HG02943 (cell line): ENCODE results near the gene NELL2.

ENCODE experiments used
- ATAC-seq: cut with Tn5 transposase; IDR thresholded peaks from one replicate; pipeline ENCODE4 v1.9.1; 2021; ENCODE audit warnings: mild to moderate bottlenecking, low read depth, moderate library complexity; ENCODE audit not compliant: unreplicated experiment

Gene NELL2

DNA sequence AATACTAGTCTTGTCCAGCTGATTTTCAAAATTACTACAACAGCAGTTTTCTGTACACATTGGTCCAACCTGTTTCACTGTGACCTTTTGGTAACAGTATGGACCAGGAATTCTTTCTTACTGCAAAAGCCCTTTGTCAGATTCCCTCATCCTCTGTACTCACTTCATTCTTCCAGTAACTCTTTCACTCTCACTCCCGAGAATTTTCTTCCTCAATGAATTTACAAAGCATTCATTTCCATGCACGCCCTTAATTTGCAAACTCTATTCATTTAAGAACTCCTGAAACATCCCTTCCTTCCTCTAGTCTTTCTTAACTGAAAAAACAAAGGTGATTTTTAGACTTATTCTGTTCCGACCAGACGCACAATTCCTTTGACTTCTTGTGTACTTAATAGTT, 238.2 kb downstream of the NELL2 start:
- no peak for ATAC-seq

DNA sequence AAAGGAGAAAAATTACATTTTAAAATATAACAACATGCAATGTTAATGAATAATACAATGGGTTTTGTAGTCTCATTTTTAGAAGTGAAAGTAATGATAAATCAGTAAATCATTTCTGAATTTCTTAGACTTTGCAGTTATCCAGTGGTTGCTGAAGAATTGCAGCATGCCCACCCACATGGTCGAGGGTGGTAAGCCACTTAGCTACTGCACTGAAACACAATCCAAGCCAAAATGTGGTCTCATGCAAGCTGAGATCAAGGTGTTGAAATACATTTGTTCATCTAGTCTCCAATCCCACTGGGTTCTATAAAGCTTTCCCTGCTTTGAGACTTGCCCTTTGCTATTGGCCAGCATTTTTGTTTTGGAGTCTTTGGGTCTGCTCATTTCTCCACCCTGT, 247.9 kb downstream of the NELL2 start:
- no peak for ATAC-seq

GRCh38 chr12:44627387-44628166, 248.5 kb downstream of the NELL2 start:
- ATAC-seq, result no peak

GRCh38 chr12:44626883-44627282, 249.2 kb downstream of the NELL2 start:
- ATAC-seq, result no peak

GRCh38 chr12:44618946-44619345, 257.2 kb downstream of the NELL2 start:
- ATAC-seq, result no peak

- ATAC-seq, result no peak
These were observed 259.7 kb downstream of the NELL2 start for GRCh38 chr12:44616402-44616801.

DNA sequence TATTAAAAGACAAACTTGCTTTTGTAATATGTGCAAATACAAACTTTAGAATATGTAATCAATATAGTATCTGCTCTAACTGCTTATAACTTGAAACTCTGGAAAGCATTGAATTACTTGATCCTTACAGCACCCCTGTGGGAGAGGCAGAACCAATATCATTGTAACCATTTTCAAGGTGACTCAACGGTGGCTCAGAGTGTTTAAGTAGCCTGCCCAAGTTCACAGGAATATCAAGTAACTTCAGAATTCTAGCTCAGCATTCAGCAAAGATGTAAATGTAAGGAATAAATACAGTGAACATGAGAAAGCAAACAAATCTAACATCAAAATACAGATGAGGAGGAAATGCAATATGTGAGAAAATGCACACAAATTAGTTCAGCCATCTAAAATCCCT, 264.6 kb downstream of the NELL2 start:
- no peak for ATAC-seq

DNA sequence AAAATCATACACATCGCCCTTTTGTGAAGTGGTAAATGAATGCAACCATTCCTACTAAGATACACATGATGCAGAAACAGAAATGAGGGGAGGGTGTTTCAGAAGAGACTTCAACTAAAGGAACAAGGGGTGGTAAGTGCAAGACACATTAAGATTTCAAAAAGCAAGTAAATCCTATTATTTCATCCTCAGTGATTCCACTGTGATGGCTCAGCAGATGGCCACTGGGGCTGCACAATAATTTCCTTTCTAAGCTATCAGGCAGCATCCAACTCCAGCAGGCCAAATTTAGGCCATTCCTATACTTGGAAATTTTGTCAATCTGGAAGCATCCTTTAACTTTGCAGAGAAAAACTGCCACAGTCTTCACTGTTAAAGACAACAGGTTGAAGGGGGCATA, 272.4 kb downstream of the NELL2 start:
- ATAC-seq, result no peak

- no peak for ATAC-seq
These were observed 283.5 kb downstream of the NELL2 start for GRCh38 chr12:44592626-44593025.

- no peak for ATAC-seq
These were observed 286.4 kb downstream of the NELL2 start for GRCh38 chr12:44589697-44590096.

GRCh38 chr12:44588651-44589050, 287.5 kb downstream of the NELL2 start:
- ATAC-seq, result no peak

- ATAC-seq, result no peak
These were observed 291.5 kb downstream of the NELL2 start for GRCh38 chr12:44584625-44585024.

DNA sequence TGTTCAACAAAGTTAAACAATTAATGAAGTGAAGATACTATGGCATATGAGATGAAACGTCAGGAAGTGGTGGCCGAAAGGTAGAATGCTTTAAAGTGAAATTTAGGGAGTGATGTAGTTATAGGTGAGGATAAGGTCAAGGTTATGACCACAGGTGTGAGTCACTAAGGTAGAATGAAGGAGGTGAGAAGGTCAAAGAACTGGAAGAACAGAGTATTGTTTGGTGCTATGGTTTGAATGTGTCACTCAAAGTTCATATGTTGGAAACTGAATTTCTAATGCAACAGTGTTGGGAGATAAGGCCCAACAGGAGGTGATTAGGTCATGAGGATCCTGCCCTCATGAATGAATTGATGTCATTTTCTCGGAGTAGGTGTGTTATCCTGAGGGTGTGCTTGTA, 293.6 kb downstream of the NELL2 start:
- no peak for ATAC-seq

- no peak for ATAC-seq
These were observed 294.4 kb downstream of the NELL2 start for GRCh38 chr12:44581642-44582242.

- ATAC-seq, result no peak
These were observed 301.5 kb downstream of the NELL2 start for GRCh38 chr12:44574586-44574985.

DNA sequence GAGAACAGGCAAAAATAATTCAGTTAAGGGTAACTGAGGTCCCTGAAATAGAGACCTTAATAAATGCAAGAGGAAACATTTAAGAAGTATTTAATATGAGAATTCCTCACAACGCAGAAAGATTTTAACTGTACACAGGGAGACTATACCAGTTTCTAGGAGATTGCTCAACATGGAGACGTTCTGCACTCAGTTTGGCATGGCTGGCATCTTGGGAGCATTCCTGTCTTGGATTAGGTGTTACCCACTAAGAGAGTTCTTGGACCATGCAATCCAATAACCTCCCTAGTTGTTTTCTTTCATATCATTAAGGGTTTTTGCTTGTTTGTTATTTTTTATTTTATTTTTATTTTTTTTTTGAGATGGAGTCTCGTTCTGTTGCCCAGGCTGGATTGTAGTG, 302.4 kb downstream of the NELL2 start:
- ATAC-seq, result no peak

DNA sequence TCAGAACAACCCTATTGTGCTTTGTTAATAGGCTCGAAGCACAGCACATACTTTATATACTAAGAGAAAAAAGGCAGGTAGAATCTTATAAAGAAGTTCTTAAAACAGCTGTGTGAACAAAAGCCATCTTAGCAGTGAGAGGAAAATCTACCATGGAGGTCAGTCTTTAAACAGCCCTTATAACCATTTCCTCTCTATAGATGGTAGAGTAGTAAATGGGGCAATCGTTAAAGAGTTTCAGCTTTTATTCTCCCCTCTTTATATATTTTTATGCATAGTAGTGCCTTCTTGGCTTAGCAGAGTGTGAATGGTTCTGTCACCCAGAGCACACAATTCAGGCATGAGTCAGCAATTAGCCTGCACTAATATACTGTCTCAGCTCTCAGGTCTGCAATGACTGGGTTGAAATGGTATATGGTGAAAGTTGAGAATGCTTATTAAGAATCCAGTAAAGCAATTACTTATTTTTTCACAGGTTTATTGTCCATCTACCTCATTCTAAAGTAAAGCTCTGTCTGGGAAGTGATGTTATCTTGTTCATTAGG, 305.0 kb downstream of the NELL2 start:
- no peak for ATAC-seq

DNA sequence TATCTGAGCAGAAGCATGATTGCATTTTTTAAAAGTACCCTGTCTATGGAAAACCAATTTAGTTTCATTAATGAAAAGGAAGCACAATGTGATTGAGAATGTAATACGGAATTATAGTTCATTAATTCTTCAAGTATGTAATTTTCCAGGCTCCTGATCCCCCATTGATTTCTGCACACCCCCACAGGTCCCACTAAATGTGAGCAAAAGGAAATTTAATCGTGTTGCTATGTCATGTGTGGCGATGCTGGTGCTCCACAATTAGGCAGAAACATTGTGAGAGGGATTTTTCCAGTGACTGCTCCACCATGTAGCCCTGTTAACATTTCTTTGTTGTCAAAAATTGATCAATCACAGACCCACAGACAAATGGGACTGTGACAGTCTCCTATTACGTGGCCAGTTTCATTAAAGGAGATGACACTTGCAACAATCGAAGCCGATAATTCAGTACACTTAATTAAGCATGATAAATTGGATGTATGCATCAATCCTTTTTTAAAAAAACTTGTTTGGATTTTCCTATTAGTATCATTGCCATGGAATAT, 306.0 kb downstream of the NELL2 start:
- ATAC-seq, result no peak

GRCh38 chr12:44565163-44565562, 311.0 kb downstream of the NELL2 start:
- ATAC-seq, result no peak

GRCh38 chr12:44563486-44563885, 312.6 kb downstream of the NELL2 start:
- ATAC-seq, result no peak

DNA sequence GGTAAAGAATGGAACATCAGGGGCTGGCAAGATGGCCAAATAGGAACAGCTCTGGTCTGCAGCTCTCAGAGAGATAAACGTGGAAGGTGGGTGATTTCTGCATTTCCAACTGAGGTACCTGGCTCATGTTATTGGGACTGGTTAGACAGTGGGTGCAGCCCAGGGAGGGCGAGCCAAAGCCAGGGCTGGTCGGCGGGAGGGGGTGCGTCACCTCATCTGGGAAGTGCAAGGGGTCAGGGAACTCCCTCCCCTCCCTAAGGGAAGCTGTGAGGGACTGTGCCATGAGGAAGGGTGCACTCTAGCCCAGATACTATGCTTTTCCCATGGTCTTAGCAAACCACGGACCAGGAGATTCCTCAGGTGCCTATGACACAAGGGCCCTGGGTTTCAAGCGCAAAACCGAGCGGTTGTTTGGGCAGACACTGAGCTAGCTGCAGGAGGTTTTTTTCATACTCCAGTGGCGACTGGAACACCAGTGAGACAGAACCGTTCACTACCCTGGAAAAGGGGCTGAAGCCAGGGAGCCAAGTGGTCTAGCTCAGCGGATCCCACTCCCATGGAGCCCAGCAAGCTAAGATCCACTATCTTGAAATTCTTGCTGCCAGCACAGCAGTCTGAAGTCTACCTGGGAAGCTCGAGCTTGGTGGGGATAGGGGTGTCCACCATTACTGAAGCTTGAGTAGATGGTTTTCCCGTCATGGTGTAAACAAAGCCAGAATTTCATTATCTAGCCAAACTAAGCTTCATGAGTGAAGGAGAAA, 317.6 kb downstream of the NELL2 start:
- ATAC-seq, result no peak
